HT1080 (cell line): Measurements from ENCODE around the gene ATP6V1B1. TPM values are rescaled to one million over a fixed set of nuclear protein-coding genes. Genes with fewer than 3 reads are reported as not detected.
A peak's percentile ranks its signal among the peaks of the same experiment; 100 is the strongest.

Source experiments
- DNase-seq: peaks from one replicate; pipeline ENCODE4 v3.0.0-alpha.2; 2015; ENCODE audit warnings: low read depth
- total RNA-seq: library from RNA; depleted of rRNA; stranded (reverse); fragments of >200 nt; shearing (Covaris generic); gene quantifications from 2 replicates; pipeline ENCODE4 v1.2.3, GENCODE V29; 2014

Gene ATP6V1B1
- total RNA-seq, 1 experiment from 2014 or later = not detected

DNA sequence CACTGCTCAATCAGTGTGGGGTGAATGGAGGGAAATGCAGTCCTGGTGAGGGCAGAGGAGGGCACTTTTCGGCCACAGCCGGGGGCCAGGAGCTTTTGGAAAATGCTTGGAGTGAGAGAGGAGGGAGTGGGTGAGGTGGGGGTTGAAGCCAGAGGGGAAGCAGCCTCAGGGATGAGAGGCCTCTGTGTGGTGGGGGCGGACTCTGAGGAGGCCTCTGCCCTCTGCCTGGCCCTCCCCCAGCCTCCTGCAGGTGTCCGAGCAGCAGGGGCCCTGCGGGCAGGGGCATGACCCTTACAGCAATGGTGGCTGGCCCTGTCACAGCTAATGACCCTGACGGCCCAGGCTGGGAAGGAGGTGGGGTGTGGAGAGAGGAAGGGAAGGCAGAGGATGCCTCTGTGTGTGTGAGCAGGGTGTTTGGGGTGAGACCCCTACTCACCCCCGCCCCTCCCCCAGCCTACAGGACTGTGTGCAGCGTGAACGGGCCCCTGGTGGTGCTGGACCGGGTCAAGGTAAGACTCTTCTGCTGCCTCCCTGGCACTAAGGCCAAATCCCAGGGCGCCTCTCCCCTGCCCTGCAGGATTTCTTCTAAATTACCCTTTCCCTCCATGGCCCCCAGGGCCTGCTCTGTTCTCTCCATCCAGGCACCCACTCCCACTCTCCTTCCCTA lies 7.6 kb downstream of the ATP6V1B1 start:
- no peak for DNase-seq

DNA sequence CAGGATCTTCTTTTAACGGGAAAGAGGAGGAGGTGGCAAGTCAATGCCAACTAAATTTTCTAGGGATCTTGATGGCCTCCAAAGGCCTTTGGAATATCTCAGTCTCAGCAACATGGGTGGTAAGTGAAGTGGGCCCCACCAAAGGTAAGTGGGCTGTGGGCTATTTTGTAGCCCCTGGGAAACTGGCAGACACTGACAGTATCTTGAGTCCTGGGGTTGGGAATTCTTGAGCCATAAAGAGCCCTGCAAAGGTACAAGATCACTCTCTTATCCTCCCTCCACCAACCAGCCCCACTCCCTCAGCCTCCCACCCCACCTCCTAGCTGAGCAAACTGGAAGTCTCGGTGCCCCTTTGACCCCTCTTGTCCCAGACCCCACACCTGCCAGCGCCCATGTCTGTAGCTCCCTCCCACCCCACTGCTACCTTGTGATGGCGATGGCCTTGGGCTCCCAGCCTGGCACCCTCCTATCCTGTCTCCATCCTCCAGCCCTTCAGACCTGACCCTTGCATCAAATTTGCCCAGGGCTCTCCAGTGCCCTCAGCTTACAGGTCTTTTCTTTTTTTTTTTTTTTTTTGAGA lies 8.5 kb downstream of the ATP6V1B1 start:
- DNase-seq = no peak

DNA sequence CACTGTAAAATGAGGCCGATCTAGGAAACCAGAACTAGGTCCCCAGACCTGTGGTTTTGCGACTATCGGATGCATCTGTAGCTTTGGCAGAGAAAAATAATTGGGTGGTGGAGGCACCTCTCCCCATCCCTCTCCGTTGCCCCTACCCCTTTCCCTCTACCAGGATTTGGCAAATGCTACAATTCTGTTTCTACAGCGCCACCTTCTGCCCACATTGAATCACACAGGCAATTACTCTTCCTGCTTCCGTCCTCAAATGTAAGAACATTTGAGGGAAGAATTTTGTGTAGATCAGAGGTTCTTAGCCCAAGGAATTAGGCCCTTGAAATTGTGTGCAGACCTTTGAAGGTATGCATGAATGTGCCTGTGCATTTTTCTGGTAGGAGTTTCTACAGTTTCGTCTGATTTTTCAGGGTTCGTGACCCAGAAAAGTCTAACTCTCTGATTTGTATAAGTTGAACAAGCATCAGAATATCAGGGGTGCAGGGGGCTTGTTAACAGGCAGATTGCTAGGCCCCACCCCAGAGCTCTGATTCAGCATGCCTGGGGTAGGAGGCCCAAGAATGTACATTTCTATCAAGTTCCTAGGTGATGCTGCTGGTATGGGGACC lies 11.2 kb downstream of the ATP6V1B1 start:
- peak; percentile 61 for DNase-seq

DNA sequence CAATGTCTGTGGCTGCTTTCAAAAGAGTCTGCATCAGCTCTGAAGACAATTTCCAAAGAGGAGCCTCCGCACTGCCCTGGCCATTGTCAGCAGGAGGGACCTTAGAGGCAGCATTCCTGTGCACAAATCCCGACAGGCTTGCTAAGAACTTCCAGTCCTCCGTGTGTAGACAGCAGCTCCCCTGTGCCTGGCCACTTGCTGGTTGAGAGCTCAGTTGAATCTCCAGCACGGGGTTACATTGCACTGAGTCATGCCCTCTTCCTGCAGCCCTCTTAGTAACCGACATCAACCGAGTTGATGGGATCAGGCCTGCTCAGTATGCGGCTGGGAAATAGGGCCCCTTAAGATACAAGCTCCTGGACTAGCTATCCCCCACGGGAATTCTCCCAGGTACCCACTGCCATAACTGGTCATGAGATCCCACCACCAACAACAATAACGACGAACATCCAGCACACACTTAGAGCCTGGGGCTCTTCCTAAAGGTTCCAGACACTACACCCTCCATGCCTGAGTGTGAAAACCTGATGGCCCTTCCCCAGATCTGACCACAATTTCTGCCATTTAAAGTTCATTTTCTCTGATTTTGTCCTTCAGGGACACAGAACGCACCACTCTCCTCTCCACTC lies 12.0 kb downstream of the ATP6V1B1 start:
- DNase-seq = peak; percentile 85

DNA sequence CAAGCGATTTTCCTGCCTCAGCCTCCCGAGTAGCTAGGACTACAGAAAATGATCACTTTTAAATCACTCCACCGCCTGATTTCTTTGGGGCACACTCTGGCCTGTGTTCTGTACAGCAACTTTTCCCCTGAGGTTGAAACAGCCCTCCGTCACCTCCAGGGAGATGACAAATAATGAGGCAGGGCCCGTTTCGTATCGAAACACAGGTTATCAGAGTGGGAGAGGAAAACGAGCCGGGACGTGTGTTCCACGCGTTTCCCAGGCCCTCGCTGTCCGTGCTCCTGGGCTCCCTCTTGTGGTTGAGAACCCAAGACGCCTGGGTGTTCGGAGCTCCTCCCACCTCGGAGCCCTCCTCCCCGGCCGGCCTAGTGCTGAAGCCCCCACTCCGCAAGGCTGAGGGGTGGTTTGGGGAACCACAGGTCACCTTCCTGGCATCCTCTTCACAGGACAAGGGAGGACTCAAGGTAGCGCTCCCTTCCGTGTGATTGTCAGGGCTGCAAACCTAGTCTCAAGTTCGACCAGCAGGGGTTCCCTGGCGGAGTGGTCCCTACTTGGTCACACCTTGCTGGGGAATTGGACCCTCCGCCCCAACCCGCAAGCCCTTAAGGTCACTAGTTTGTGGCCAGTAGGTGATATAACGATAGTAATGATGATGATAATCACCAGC lies 12.8 kb downstream of the ATP6V1B1 start:
- DNase-seq = peak; percentile 72

DNA sequence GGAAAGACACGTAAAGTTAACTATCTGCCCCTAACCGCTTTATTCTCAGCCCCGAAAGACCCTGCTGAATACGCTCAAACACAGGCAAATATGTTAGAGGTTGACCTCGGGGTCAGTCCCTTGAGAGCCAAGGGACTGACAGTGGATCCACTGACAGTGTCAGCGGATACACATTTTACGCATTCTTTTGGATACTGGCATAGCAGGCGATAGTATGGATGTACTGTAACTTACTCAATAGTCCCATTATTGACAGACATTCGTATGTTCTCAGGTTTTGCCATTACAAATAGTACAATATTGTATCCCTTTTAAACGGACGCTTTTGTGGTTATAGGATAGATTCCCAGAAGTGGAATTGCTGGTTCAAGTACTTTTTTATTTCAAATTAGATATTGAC lies 13.4 kb downstream of the ATP6V1B1 start:
- no peak for DNase-seq

DNA sequence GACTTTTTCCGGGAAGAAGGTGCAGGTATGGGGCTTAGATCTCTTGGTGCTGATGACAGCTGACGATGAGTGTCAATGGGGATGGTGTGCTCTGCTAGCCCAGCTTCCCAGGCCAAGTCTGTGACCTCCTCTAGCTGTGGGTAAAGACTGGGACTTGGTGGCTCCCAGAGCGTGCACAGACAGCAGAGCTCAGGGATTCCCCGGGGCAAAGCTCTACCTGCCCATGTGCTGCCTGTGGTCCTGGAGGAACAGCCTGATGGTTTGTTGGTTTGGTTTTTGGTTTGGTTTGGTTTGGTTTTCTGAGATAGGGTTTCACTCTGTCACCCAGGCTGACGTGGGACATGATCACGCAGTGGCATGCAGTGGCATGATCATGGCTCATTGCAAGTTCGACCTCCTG lies 19.2 kb downstream of the ATP6V1B1 start:
- no peak for DNase-seq

DNA sequence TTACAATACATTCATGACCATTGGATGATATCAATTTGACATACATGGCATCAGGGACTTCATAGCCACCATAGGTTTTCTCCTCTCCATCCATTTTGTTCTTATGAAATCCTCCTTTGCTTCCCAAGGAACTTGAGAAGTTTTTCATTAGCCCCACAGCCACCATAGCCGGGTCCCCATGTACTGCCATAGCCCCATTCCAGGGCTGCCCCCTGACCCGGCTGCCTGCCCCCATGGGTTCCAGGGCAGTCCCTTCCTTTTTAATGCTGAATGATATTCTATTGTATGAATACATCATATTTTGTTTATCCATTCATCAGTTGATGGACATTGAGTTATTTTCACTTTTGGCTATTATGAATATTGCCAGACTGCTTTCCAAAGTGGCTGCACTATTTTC lies 20.4 kb downstream of the ATP6V1B1 start:
- no peak for DNase-seq

DNA sequence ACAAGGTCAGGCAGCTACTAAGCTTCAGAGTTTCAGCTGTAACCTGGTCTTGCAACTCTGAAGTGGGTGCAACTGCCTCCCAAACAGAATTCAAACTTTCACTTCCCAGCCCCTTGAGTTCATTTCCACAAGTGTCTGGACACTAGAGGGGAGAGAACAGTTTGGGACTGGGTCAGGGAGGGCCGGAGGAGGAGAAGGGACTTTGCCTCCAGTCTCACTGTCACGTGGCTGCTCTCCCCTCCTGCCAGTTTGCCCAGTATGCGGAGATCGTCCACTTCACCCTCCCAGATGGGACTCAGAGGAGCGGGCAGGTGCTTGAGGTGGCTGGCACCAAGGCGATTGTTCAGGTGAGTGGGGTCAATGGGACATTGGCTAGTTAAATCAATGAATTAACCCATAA lies 22.1 kb downstream of the ATP6V1B1 start:
- no peak for DNase-seq

DNA sequence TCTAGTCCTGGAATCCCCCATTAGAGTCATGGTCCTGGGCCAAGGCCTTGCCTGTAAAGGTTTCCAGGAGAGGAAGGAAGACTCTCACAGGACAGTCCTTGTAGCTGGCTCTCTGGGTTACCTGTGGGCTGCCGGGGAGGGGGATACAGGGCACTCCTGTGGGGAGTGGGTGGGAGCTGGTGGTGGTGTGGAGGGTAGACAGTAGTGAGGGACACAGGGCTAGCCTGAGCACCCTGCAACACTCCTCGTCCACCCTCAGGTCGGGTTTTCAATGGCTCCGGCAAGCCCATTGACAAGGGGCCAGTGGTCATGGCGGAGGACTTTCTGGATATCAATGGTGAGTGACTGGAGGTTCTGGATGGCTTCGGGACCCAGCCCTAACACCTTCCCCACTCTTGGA lies 23.1 kb downstream of the ATP6V1B1 start:
- DNase-seq = no peak

DNA sequence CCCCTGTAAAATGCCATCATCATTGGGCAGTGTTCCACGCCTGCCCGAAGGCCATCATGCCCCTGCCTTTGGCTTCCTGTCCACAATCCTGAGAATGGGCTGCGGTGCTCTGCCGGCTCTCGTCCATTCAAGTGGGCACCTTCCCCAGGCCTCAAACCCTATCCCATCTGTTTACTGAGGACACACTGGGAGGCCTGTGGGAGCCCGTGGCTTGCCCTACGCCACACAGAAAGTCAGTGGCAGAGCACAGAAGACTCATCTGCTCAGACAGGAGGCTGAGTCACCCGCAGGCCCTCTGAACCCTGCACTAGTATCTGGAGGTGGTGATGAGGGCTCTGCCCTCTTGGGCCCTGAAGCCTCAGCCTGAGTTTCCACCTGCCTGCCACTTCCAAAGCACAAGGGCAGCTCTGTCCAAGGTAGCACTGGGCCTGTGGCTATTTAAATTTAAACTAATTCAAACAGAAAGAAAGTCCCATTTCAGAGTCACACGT lies 23.6 kb downstream of the ATP6V1B1 start:
- DNase-seq = peak; percentile 21

DNA sequence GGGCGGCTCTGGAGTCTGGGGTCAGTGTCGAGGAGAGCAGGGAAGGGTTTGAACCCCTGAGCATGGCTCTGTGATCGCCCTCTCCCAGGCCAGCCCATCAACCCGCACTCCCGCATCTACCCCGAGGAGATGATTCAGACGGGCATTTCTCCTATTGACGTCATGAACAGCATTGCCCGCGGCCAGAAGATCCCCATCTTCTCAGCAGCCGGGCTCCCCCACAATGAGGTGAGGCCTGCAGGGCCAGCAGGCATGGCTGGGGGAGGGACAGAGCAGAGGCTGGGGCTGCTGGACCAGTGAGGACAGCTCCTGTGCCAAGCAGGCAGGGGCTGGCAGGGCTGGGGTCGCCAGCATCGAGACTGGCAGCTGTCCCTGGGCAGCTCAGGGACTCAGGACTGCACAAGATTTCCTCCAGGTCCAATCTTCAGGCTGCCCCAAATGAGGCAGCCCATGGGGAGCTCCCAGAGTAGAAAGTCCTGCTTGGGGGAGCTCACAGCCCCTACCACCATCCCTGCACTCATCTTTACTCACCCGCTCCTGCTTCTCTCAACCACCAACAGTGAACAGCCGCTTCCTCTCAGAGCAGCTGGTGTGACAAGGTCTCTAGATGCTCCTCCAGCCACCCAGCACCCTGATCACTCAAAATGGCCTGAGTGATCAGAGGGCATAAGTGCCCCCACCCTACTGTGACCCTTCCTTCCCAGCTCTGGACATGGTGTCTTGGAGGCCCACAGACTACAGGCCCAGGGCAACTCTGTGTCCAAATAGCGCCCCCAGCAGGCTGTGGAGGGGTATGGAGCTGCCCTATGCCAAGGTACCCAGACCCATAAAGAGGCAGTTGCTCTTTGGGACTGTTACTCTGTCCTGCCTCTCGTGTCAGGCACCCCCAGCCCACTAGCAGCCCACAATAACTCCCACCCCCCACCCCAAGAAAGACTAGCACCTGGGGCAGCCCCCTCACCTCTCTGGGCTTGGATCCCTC lies 24.4 kb downstream of the ATP6V1B1 start:
- no peak for DNase-seq

DNA sequence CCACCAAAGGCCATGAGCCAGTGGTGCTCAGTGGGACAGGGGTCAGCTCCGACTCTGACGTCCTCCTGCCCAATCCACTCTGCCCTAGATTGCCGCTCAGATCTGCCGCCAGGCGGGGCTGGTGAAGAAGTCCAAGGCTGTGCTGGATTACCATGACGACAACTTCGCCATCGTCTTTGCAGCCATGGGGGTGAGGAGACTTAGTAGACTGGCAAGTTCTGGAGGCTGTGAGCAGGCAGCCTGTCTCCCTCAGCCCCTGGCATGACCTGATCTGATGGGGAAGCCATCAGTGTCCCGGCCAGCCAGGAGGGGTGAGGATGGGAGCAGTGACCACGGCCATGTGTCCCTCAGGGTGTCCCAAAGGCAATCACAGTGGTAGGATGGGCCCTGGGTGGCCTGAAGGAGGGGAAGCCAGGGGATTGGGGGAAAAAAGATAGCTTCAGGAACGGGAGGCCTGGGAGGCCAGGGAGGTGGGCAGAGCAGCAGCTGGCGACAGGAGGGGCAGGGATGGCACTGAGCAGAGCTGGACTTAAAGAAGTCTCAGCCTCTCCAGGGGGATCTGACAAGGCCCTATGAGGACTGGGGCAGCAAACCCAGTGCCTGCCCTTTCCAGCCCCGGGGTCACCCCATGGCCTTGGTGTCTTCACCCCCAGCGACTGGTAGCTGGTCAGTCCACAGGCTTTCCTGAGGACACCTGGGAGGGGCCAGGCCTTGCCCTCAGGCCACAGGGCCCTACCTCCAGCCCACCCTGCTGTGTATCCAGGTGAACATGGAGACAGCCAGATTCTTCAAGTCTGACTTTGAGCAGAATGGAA lies 25.3 kb downstream of the ATP6V1B1 start:
- no peak for DNase-seq

DNA sequence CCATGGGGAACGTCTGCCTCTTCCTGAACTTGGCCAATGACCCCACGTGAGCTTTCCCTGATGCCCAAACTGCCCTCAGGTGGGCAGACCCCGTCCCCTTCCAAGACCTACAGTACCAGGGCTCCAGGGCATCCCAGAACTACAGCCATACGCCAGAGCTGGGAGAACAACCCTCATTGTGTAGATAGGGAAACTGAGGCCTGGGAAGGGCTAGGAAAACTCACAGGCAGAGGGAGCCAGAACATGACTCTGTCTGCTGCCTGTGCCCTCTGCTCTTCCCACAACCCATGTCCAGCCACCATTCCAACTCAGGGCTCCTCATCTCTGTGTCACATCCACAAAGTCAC lies 25.9 kb downstream of the ATP6V1B1 start:
- DNase-seq = no peak

DNA sequence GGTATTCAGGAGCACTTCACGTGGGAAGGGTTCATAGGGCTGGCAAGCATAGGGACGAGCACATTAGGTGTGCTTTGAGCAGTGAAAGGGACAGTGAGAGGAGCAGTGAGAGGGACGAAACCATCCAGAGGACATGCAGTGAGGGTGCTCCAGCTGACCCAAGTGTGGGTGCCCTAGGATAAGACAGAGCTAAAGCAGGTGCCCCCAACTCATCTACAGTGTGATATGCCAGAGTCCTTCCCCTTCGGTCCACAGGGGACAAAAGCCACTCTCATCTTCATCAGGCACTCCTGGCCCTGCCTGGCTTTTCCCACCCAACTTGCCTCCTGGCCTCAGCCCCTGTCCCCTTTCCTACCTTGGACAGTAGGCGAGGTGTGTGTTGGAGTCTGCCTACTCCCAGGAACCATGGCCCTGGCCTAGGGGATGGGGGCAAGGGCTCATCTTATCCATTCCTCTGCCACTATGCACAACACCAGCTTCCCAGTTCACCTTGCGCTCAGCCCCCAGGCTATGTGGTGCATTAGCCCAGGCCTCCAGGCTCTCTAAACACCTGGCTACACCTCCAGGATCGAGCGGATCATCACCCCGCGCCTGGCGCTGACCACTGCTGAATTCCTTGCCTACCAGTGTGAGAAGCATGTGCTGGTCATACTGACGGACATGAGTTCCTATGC lies 26.6 kb downstream of the ATP6V1B1 start:
- no peak for DNase-seq

DNA sequence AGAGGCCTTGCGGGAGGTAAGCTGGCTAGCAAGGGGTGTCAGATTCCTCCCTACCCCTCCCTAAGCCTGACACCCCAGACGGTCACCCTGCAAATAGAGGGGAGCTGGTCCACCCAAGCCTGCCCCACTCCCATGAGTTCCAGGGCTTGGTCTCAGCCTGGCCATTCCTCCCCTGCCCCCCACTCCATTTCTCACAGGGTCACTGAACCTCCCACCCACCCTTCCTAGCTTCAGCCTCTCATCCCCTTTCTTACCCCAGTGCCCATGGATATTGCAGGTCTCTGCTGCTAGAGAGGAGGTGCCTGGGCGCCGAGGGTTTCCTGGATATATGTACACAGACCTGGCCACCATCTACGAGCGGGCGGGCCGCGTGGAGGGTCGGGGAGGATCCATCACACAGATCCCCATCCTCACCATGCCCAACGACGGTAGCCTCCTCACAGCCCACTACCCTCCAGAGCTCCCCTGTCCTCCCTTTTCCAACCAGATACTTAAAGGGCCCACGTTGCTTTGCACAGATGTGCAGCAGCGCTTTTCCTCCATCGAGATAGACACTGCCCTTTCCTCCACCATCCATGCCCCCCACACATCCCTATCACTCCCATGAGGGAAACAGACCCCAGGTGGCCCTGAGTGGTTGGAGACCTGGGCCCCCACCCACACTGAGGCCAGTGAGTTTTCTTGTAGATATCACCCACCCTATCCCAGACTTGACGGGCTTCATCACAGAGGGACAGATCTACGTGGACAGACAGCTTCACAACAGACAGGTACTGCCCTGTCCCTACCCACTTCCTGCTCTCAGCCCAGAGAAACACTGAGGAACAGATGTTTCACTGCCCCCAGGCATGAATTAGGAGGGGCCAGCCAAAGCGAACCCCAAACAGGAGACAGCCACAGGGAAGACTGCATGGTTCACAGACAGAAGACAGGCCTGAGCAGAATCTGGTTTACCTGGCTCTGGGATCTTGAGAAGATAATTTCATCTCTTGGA lies 27.5 kb downstream of the ATP6V1B1 start:
- DNase-seq = no peak

DNA sequence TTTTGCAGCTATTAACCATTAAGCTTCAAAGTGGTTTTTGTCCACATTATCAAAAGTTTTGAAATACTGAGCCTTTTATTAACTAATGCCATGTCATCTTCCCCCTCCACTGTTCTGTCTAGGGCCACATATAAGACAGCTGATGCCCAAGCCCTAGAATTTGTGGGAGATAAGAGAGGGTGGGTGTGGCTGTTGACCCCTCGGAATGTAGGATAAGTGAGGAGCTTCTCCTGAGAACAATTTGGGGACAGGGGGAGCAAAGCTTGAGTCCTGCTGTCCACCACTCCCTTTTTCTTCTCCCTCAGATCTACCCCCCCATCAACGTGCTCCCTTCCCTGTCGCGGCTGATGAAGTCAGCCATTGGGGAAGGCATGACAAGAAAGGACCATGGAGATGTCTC lies 28.4 kb downstream of the ATP6V1B1 start:
- no peak for DNase-seq
